Uterus (tissue), 4 donors: Measurements from ENCODE around the gene GOLGA6L26. TPM values are rescaled to one million over a fixed set of nuclear protein-coding genes. Genes with fewer than 3 reads are reported as not detected.

Experiments
- small RNA-seq: library from RNA; depleted of rRNA; stranded (forward); fragments of <200 nt; gene quantifications from one replicate; pipeline ENCODE3, GENCODE V24; 2016
- total RNA-seq, 4 donors: library from RNA; depleted of rRNA in 3 of 4; stranded (reverse); fragments of >200 nt in 3 of 4; gene quantifications; one replicate each; pipeline versions ENCODE4 v1.1.0 to v1.2.4, GENCODE V29; 2014 to 2023
- donor health status: DM: yes; HTN: yes; CAD: no.

GOLGA6L26 gene
- total RNA-seq, 4 donors from 2014 or later = not detected

Small RNA genes lying within 50 kb of the gene (small RNA-seq; reads per million reads assigned to genes)
- gene RN7SL536P = not detected

Other genes starting within 250 kb of the GOLGA6L26 start
- gene GOLGA6L1, start 197.4 kb downstream of the GOLGA6L26 start, total RNA-seq = not detected
- under 1 TPM in 2 of 4 donors, not detected in 2; 0.24 to 0.35 TPM for gene GOLGA8S, start 20.6 kb upstream of the GOLGA6L26 start, total RNA-seq
- gene GOLGA6L2, start 113.0 kb upstream of the GOLGA6L26 start, total RNA-seq = not detected
- under 1 TPM in 2 of 4 donors, not detected in 2; 0.21 to 0.29 TPM for gene MKRN3, start 231.5 kb upstream of the GOLGA6L26 start, total RNA-seq